ENCODE measurements around the gene ACTR3C. TPM values are rescaled to one million over a fixed set of nuclear protein-coding genes. Genes with fewer than 3 reads are reported as not detected.

The ACTR3C gene
- total RNA-seq, 1 experiment from 2014 or later, result 4.5 TPM

- Histone ChIP-seq H3K36me3 (ENCODE audit: insufficient read depth, low read length, poor library complexity, severe bottlenecking) (no peaks in the 10 kb centered on the region), H3K27me3 (replicated peaks; ENCODE audit: insufficient read depth, low read depth, low read length, poor library complexity) (no peaks in the 10 kb centered on the region), H3K4me1 (ENCODE audit: insufficient read depth, low read length, poor library complexity, severe bottlenecking) (no peaks in the 10 kb centered on the region), H3K4me3 (ENCODE audit: low read depth, low read length, poor library complexity, severe bottlenecking) (no peak overlapping the region), H3K27ac (ENCODE audit: low read depth, low read length, poor library complexity, severe bottlenecking) (no peak overlapping the region), H3K9me3 (ENCODE audit: low read depth, low read length, poor library complexity, severe bottlenecking) (no peaks in the 10 kb centered on the region)
- no peak for DNase-seq (ENCODE audit: low spot score)
- ChIA-PET POLR2A (ENCODE audit: low non-redundant PET) (no interaction called here), CTCF (no interaction called here)
- TF ChIP-seq EZH2 (IDR thresholded peaks at IDR 0.05; ENCODE audit: borderline replicate concordance, low read depth, low read length, poor library complexity, severe bottlenecking), result no peak
- TF ChIP-seq, protein P1, sequence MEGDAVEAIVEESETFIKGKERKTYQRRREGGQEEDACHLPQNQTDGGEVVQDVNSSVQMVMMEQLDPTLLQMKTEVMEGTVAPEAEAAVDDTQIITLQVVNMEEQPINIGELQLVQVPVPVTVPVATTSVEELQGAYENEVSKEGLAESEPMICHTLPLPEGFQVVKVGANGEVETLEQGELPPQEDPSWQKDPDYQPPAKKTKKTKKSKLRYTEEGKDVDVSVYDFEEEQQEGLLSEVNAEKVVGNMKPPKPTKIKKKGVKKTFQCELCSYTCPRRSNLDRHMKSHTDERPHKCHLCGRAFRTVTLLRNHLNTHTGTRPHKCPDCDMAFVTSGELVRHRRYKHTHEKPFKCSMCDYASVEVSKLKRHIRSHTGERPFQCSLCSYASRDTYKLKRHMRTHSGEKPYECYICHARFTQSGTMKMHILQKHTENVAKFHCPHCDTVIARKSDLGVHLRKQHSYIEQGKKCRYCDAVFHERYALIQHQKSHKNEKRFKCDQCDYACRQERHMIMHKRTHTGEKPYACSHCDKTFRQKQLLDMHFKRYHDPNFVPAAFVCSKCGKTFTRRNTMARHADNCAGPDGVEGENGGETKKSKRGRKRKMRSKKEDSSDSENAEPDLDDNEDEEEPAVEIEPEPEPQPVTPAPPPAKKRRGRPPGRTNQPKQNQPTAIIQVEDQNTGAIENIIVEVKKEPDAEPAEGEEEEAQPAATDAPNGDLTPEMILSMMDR (conservative IDR thresholded peaks at IDR 0.05; ENCODE audit: low read depth, low read length), result no peak
- BruUV-seq (replicated peaks), result no TSS peak
- intact Hi-C loops (cut with micrococcal nuclease; ENCODE audit: unreplicated experiment), result no loop called here
Measured at GRCh38 chr7:150344299-150344698, 21.0 kb upstream of the ACTR3C start.

DNA sequence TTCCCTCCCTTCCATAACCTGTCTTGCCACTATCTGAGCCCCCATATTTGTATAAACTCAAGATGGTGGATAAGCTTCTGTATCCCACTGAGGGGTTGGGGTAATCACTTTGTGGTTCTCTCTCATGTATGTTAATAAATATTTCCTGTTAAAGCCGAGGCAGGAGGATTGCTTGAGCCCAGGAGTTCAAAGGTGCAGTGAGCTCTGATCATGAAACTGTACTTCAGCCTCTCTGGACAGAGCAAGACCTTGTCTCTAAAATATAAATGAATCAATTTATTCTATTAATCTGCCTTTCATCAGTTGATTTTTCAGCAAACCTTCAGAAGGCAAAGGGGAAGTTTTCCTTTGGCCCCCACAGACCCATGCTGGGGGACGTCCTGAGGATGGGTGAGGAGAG is 19.9 kb upstream of the ACTR3C start:
- H3K36me3 ChIP-seq (ENCODE audit: insufficient read depth, low read length, poor library complexity, severe bottlenecking), result no peaks in the 10 kb centered on the region
- CTCF ChIA-PET, result interaction anchor here (0.6 kb wide), 1 partner anchor 11 kb away, joined by 8 read pairs; no protein-coding TSS in a partner anchor
- no peak for DNase-seq (ENCODE audit: low spot score)
- no peaks in the 10 kb centered on the region for H3K27me3 ChIP-seq (replicated peaks; ENCODE audit: insufficient read depth, low read depth, low read length, poor library complexity)
- no peak overlapping the region for H3K4me3 ChIP-seq (ENCODE audit: low read depth, low read length, poor library complexity, severe bottlenecking)
- H3K27ac ChIP-seq (ENCODE audit: low read depth, low read length, poor library complexity, severe bottlenecking), result no peak overlapping the region
- POLR2A ChIA-PET (ENCODE audit: low non-redundant PET), result no interaction called here
- no peaks in the 10 kb centered on the region for H3K9me3 ChIP-seq (ENCODE audit: low read depth, low read length, poor library complexity, severe bottlenecking)
- TF ChIP-seq, protein P1 (conservative IDR thresholded peaks at IDR 0.05; ENCODE audit: low read depth, low read length), result no peak
- no peak for TF ChIP-seq EZH2 (IDR thresholded peaks at IDR 0.05; ENCODE audit: borderline replicate concordance, low read depth, low read length, poor library complexity, severe bottlenecking)
- intact Hi-C loops (cut with micrococcal nuclease; ENCODE audit: unreplicated experiment), result no loop called here
- H3K4me1 ChIP-seq (ENCODE audit: insufficient read depth, low read length, poor library complexity, severe bottlenecking), result no peaks in the 10 kb centered on the region
- BruUV-seq (replicated peaks), result no TSS peak

DNA sequence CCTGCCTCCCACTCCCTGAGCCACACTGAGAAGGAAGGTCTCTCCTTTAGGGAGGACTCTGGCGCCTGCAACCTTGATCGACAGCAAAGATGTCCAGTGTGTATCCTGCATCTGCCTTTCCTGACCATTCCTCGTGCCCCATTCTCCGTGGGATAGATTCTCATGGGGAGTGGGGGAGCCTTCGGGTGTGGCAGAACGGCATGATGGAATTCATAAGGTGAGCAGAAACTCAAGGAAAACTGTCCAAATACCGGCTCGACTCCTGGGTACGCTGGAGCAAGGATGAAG is 18.7 kb upstream of the ACTR3C start:
- H3K4me3 ChIP-seq (ENCODE audit: low read depth, low read length, poor library complexity, severe bottlenecking), result no peak overlapping the region
- no peak for DNase-seq (ENCODE audit: low spot score)
- no peak for TF ChIP-seq EZH2 (IDR thresholded peaks at IDR 0.05; ENCODE audit: borderline replicate concordance, low read depth, low read length, poor library complexity, severe bottlenecking)
- TF ChIP-seq, protein P1 (conservative IDR thresholded peaks at IDR 0.05; ENCODE audit: low read depth, low read length), result no peak
- no peaks in the 10 kb centered on the region for H3K4me1 ChIP-seq (ENCODE audit: insufficient read depth, low read length, poor library complexity, severe bottlenecking)
- intact Hi-C loops (cut with micrococcal nuclease; ENCODE audit: unreplicated experiment), result no loop called here
- no peak overlapping the region for H3K27ac ChIP-seq (ENCODE audit: low read depth, low read length, poor library complexity, severe bottlenecking)
- H3K36me3 ChIP-seq (ENCODE audit: insufficient read depth, low read length, poor library complexity, severe bottlenecking), result peaks cover 9% of the 10 kb centered on the region
- no peaks in the 10 kb centered on the region for H3K9me3 ChIP-seq (ENCODE audit: low read depth, low read length, poor library complexity, severe bottlenecking)
- BruUV-seq (replicated peaks), result no TSS peak
- POLR2A ChIA-PET (ENCODE audit: low non-redundant PET), result no interaction called here
- CTCF ChIA-PET, result no interaction called here
- no peaks in the 10 kb centered on the region for H3K27me3 ChIP-seq (replicated peaks; ENCODE audit: insufficient read depth, low read depth, low read length, poor library complexity)
